Inflammatory macrophage treated with lipopolysaccharide for 4 hours (primary cell): Measurements from ENCODE around the gene NBPF26.
A peak's percentile ranks its signal among the peaks of the same experiment; 100 is the strongest.
"Not testable (repeated sequence)": the region's sequence is repeated elsewhere in the genome, so short reads cannot be mapped to it uniquely, and the experiment has no call there.

Experiments
- DNase-seq: peaks from one replicate; pipeline ENCODE4 v3.0.0-alpha.2; 2020

NBPF26 gene

GRCh38 chr1:120723715-120724402 is at the start of gene NBPF26:
NBPF26 (plus strand) TSS chr1:120723945.
- peak; percentile 32 for DNase-seq

GRCh38 chr1:120680106-120680819 is 43.5 kb upstream of the NBPF26 start:
- not testable (repeated sequence) for DNase-seq

GRCh38 chr1:120680938-120681337 is 42.8 kb upstream of the NBPF26 start:
- DNase-seq = not testable (repeated sequence)

- DNase-seq = not testable (repeated sequence)
Measured at GRCh38 chr1:120684397-120684796, 39.3 kb upstream of the NBPF26 start.

GRCh38 chr1:120685622-120686021 is 38.1 kb upstream of the NBPF26 start:
- not testable (repeated sequence) for DNase-seq

GRCh38 chr1:120687250-120687649 is 36.5 kb upstream of the NBPF26 start:
- not testable (repeated sequence) for DNase-seq

GRCh38 chr1:120700807-120701562 is 22.8 kb upstream of the NBPF26 start:
- not testable (repeated sequence) for DNase-seq

- DNase-seq = not testable (repeated sequence)
Measured at GRCh38 chr1:120723358-120723714, 409 bp upstream of the NBPF26 start.

- not testable (repeated sequence) for DNase-seq
Measured at GRCh38 chr1:120724507-120724906, 762 bp downstream of the NBPF26 start.

- DNase-seq = not testable (repeated sequence)
Measured at GRCh38 chr1:120728811-120729210, 5.1 kb downstream of the NBPF26 start.

GRCh38 chr1:120769090-120769489 is 45.3 kb downstream of the NBPF26 start:
- DNase-seq = not testable (repeated sequence)

GRCh38 chr1:120805452-120805851 is 81.7 kb downstream of the NBPF26 start:
- peak; percentile 20 for DNase-seq

- DNase-seq = peak; percentile 2
Measured at GRCh38 chr1:120811822-120812221, 88.1 kb downstream of the NBPF26 start.

GRCh38 chr1:120825051-120825450 is 101.3 kb downstream of the NBPF26 start:
- not testable (repeated sequence) for DNase-seq

GRCh38 chr1:120826623-120827022 is 102.9 kb downstream of the NBPF26 start:
- DNase-seq = not testable (repeated sequence)

GRCh38 chr1:120844186-120844944 is 120.6 kb downstream of the NBPF26 start:
- DNase-seq = peak; percentile 56

- DNase-seq = not testable (repeated sequence)
Measured at GRCh38 chr1:120844945-120845330, 121.2 kb downstream of the NBPF26 start.

GRCh38 chr1:120849400-120850286 is 125.9 kb downstream of the NBPF26 start:
- not testable (repeated sequence) for DNase-seq

- DNase-seq = peak; percentile 71
Measured at GRCh38 chr1:120850287-120850536, 126.5 kb downstream of the NBPF26 start.

GRCh38 chr1:120850537-120851421 is 127.0 kb downstream of the NBPF26 start:
- DNase-seq = peak; percentile 89

GRCh38 chr1:120858144-120858543 is 134.4 kb downstream of the NBPF26 start:
- not testable (repeated sequence) for DNase-seq
